ENCODE data around the gene ITIH5. TPM values are rescaled to one million over a fixed set of nuclear protein-coding genes. Genes with fewer than 3 reads are reported as not detected.

ITIH5 gene
- total and polyA plus RNA-seq, 2 of the 13 experiments (the other 11 are each of a cell fraction or from before 2014, with no cell fraction given) = 4.7 to 8.9 TPM

DNA sequence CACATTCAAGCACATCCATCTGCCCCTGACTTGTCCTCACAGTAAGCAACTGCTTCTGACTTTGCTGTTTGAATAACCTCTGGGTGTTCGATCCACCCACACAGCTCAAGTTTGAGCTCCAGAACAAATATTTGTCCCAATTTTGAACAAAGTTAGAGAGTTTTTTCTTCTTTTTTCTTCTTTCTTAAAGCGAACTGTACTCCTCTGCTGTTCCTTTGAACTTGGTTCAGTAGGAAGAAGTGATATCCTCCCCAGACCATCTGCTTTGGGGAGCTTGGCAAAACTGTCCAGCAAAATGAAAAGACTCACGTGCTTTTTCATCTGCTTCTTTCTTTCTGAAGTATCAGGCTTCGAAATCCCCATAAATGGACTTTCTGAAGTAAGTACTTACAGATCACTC, 36.4 kb upstream of the ITIH5 start, which contains the start of gene ITIH2:
TSS of gene ITIH2 (plus strand) at position 177 of the 400 bp plus-strand sequence. CDS start at position 296, 119 bp downstream.
- Histone ChIP-seq H4K20me1 (ENCODE audit: insufficient read depth, low read length) (no peaks in the 10 kb centered on the region), H3K4me1 (ENCODE audit: insufficient read depth, low read length) (peaks cover 78% of the 10 kb centered on the region), H3K36me3 (replicated peaks in 1 of 2; ENCODE audit: control insufficient read depth in 1 of 2, insufficient read depth in 2 of 2, low read length in 2 of 2) (peaks cover 0 to 9% of the 10 kb centered on the region in 2 experiments; a peak in 2 of 5 replicates), H3K27ac (ENCODE audit: extremely low read length, insufficient read depth, low read length) (peak within 1 kb of the TSS; percentile 98), H3K79me2 (ENCODE audit: insufficient read depth, low read length) (peaks cover 46% of the 10 kb centered on the region), H3K9ac (ENCODE audit: insufficient read depth, low read depth, low read length) (peak within 1 kb of the TSS; percentile 93), H3K27me3 (ENCODE audit: control insufficient read depth in 1 of 2, insufficient read depth in 2 of 2, low read length in 2 of 2) (no peaks in the 10 kb centered on the region), H3K4me3 (replicated peaks in 1 of 3; ENCODE audit: insufficient read depth in 1 of 3, low read depth in 2 of 3, low read length in 3 of 3) (peak within 1 kb of the TSS; percentile 53 to 81 (median 75)), H2AFZ (ENCODE audit: low read length) (no peak within 1 kb of the TSS), H3K4me2 (ENCODE audit: low read depth, low read length) (peak within 1 kb of the TSS; percentile 79), H3K9me3 (ENCODE audit: low read length) (no peaks in the 10 kb centered on the region)
- ChIA-PET CTCF (ENCODE audit: low intra/inter-chr PET ratio, low total read pairs) (interaction anchor here (1.0 kb wide), 1 partner anchor 16 kb away, joined by 5 read pairs; no protein-coding TSS in a partner anchor), POLR2A (interaction anchor here (0.7 to 10.9 kb wide), 20 partner anchors 9 to 177 kb away, joined by 3 to 359 read pairs (median 6); partner anchors contain the start of genes ATP5F1C and KIN)
- DNase-seq (ENCODE audit: low spot score) (peak; percentile 83), FAIRE-seq (peak; percentile 68), ATAC-seq (peak; percentile 57)
- intact Hi-C loops (cut with micrococcal nuclease; ENCODE audit: unreplicated experiment) = loop anchor here (10.0 kb wide), 1 partner anchor 92 kb away; no protein-coding TSS in a partner anchor
- no TSS peak for BruUV-seq (replicated peaks)
- WGBS (ENCODE audit: low lambda C conversion rate) = 0% methylated on average over 4 of the region's 4 CpGs
- in situ Hi-C loops (cut with HindIII; ENCODE audit: extremely low pct_ligation_motif_present, low pct_unique_long_range_greater_than_20kb) = no loop called here
- TF ChIP-seq, protein P1, sequence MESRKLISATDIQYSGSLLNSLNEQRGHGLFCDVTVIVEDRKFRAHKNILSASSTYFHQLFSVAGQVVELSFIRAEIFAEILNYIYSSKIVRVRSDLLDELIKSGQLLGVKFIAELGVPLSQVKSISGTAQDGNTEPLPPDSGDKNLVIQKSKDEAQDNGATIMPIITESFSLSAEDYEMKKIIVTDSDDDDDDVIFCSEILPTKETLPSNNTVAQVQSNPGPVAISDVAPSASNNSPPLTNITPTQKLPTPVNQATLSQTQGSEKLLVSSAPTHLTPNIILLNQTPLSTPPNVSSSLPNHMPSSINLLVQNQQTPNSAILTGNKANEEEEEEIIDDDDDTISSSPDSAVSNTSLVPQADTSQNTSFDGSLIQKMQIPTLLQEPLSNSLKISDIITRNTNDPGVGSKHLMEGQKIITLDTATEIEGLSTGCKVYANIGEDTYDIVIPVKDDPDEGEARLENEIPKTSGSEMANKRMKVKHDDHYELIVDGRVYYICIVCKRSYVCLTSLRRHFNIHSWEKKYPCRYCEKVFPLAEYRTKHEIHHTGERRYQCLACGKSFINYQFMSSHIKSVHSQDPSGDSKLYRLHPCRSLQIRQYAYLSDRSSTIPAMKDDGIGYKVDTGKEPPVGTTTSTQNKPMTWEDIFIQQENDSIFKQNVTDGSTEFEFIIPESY (CRISPR knock-in tag; IDR thresholded peaks at IDR 0.05) = no peak
- TF ChIP-seq ZSCAN22 (CRISPR knock-in tag; IDR thresholded peaks at IDR 0.05) (no peak), HHEX (CRISPR knock-in tag; IDR thresholded peaks at IDR 0.05) (0 out of 2 replicates have a peak, but pooled peaks have one; percentile 9), PITX1 (CRISPR knock-in tag; IDR thresholded peaks at IDR 0.05) (peak; percentile 43; the same call in 1 of the 2 replicates), GPN1 (CRISPR knock-in tag; IDR thresholded peaks at IDR 0.05; ENCODE audit: borderline replicate concordance) (no peak), NR2F2 (IDR thresholded peaks at IDR 0.05; ENCODE audit: borderline replicate concordance, low read depth) (peak; percentile 91), NCOA2 (CRISPR knock-in tag; IDR thresholded peaks at IDR 0.05) (peak; percentile 89), ARNTL (CRISPR knock-in tag; IDR thresholded peaks at IDR 0.05) (peak; percentile 58; the same call in 1 of the 2 replicates), RXRB (CRISPR knock-in tag; IDR thresholded peaks at IDR 0.05; ENCODE audit: borderline replicate concordance) (peak; percentile 77), AKAP8 (CRISPR knock-in tag; IDR thresholded peaks at IDR 0.05) (no peak)
- TF ChIP-seq, protein P2, sequence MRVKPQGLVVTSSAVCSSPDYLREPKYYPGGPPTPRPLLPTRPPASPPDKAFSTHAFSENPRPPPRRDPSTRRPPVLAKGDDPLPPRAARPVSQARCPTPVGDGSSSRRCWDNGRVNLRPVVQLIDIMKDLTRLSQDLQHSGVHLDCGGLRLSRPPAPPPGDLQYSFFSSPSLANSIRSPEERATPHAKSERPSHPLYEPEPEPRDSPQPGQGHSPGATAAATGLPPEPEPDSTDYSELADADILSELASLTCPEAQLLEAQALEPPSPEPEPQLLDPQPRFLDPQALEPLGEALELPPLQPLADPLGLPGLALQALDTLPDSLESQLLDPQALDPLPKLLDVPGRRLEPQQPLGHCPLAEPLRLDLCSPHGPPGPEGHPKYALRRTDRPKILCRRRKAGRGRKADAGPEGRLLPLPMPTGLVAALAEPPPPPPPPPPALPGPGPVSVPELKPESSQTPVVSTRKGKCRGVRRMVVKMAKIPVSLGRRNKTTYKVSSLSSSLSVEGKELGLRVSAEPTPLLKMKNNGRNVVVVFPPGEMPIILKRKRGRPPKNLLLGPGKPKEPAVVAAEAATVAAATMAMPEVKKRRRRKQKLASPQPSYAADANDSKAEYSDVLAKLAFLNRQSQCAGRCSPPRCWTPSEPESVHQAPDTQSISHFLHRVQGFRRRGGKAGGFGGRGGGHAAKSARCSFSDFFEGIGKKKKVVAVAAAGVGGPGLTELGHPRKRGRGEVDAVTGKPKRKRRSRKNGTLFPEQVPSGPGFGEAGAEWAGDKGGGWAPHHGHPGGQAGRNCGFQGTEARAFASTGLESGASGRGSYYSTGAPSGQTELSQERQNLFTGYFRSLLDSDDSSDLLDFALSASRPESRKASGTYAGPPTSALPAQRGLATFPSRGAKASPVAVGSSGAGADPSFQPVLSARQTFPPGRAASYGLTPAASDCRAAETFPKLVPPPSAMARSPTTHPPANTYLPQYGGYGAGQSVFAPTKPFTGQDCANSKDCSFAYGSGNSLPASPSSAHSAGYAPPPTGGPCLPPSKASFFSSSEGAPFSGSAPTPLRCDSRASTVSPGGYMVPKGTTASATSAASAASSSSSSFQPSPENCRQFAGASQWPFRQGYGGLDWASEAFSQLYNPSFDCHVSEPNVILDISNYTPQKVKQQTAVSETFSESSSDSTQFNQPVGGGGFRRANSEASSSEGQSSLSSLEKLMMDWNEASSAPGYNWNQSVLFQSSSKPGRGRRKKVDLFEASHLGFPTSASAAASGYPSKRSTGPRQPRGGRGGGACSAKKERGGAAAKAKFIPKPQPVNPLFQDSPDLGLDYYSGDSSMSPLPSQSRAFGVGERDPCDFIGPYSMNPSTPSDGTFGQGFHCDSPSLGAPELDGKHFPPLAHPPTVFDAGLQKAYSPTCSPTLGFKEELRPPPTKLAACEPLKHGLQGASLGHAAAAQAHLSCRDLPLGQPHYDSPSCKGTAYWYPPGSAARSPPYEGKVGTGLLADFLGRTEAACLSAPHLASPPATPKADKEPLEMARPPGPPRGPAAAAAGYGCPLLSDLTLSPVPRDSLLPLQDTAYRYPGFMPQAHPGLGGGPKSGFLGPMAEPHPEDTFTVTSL (CRISPR knock-in tag; IDR thresholded peaks at IDR 0.05; ENCODE audit: borderline replicate concordance) = peak; percentile 68; the same call in 1 of the 2 replicates
- TF ChIP-seq, protein P3, sequence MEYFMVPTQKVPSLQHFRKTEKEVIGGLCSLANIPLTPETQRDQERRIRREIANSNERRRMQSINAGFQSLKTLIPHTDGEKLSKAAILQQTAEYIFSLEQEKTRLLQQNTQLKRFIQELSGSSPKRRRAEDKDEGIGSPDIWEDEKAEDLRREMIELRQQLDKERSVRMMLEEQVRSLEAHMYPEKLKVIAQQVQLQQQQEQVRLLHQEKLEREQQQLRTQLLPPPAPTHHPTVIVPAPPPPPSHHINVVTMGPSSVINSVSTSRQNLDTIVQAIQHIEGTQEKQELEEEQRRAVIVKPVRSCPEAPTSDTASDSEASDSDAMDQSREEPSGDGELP (IDR thresholded peaks at IDR 0.05; ENCODE audit: borderline replicate concordance, low read depth) = peak; percentile 34; the same call in 1 of the 2 replicates
- TF ChIP-seq, protein P4, sequence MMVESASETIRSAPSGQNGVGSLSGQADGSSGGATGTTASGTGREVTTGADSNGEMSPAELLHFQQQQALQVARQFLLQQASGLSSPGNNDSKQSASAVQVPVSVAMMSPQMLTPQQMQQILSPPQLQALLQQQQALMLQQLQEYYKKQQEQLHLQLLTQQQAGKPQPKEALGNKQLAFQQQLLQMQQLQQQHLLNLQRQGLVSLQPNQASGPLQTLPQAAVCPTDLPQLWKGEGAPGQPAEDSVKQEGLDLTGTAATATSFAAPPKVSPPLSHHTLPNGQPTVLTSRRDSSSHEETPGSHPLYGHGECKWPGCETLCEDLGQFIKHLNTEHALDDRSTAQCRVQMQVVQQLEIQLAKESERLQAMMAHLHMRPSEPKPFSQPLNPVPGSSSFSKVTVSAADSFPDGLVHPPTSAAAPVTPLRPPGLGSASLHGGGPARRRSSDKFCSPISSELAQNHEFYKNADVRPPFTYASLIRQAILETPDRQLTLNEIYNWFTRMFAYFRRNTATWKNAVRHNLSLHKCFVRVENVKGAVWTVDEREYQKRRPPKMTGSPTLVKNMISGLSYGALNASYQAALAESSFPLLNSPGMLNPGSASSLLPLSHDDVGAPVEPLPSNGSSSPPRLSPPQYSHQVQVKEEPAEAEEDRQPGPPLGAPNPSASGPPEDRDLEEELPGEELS (CRISPR knock-in tag; IDR thresholded peaks at IDR 0.05) = peak; percentile 76
